Ectodermal cell (in vitro differentiated cells): ENCODE measurements around the gene FFAR3.
"Not testable (repeated sequence)": the region's sequence is repeated elsewhere in the genome, so short reads cannot be mapped to it uniquely, and the experiment has no call there.

Source experiments
- H3K27ac ChIP-seq: 2 replicates; pipeline ENCODE4 v1.7.0; 2013; ENCODE audit warnings: mild to moderate bottlenecking, low read depth, low read length; ENCODE audit not compliant: insufficient read depth, poor library complexity, severe bottlenecking
- H3K27me3 ChIP-seq: 2 replicates; pipeline ENCODE4 v1.7.0; 2013; ENCODE audit warnings: mild to moderate bottlenecking, low read length; ENCODE audit not compliant: insufficient read depth, control insufficient read depth, poor library complexity, severe bottlenecking
- H3K36me3 ChIP-seq: one replicate; pipeline ENCODE4 v1.7.0; 2013; ENCODE audit warnings: low read length; ENCODE audit not compliant: control insufficient read depth, insufficient read depth
- H3K4me1 ChIP-seq: one replicate; pipeline ENCODE4 v1.7.0; 2013; ENCODE audit warnings: low read length; ENCODE audit not compliant: control insufficient read depth, insufficient read depth
- H3K4me3 ChIP-seq: 2 replicates; pipeline ENCODE4 v1.7.0; 2013; ENCODE audit warnings: low read depth, low read length, control low read depth; ENCODE audit not compliant: insufficient read depth
- H3K9me3 ChIP-seq: 2 replicates; pipeline ENCODE4 v1.7.0; 2013; ENCODE audit warnings: mild to moderate bottlenecking, low read length, moderate library complexity; ENCODE audit not compliant: control insufficient read depth
- WGBS, 2 experiments: methylation state at CpG; one replicate each; pipeline ENCODE4 v1.1.7; 2013; ENCODE audit warnings: missing lambda C conversion rate in 2 of 2; 5-methylcytosine and 5-hydroxymethylcytosine counted together

FFAR3 gene

DNA sequence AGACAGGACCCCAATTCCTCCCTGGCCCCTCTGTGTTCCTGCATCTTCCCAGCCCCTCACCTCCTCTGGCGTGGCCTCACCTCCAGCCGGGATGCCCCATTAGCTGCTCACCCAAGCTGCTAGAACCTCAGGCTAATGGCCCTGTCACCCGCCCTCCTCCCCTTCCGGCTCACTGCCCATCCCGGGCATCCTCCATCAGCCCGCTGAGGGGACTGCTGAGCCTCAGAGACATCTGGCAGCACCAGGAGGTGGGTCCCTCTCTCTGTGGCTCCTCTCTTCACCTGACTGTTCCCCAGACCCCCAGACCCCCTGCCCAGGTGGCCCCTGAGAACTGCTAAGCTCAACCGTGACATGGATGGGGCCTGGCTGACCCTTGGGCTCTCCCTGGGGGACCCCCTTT lies 7.7 kb upstream of the FFAR3 start:
- H3K4me3 ChIP-seq: no peak overlapping the region
- no peaks in the 10 kb centered on the region for H3K36me3 ChIP-seq
- H3K9me3 ChIP-seq: no peaks in the 10 kb centered on the region
- no peaks in the 10 kb centered on the region for H3K4me1 ChIP-seq
- 88 to 89% methylated on average over 7 of the region's 7 CpGs for WGBS, 2 experiments
- H3K27ac ChIP-seq: no peak overlapping the region
- H3K27me3 ChIP-seq: peaks cover 31% of the 10 kb centered on the region

DNA sequence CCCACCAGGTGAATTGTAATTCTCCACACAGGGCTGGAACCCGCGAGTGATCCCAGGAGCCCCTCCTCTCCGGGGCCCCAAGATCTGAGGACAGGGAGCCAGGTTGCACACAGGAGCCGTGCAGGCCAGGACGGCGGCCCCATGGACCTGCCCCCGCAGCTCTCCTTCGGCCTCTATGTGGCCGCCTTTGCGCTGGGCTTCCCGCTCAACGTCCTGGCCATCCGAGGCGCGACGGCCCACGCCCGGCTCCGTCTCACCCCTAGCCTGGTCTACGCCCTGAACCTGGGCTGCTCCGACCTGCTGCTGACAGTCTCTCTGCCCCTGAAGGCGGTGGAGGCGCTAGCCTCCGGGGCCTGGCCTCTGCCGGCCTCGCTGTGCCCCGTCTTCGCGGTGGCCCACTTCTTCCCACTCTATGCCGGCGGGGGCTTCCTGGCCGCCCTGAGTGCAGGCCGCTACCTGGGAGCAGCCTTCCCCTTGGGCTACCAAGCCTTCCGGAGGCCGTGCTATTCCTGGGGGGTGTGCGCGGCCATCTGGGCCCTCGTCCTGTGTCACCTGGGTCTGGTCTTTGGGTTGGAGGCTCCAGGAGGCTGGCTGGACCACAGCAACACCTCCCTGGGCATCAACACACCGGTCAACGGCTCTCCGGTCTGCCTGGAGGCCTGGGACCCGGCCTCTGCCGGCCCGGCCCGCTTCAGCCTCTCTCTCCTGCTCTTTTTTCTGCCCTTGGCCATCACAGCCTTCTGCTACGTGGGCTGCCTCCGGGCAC lies 6.7 kb upstream of the FFAR3 start:
- no peaks in the 10 kb centered on the region for H3K4me1 ChIP-seq
- H3K4me3 ChIP-seq: no peak overlapping the region
- no peaks in the 10 kb centered on the region for H3K9me3 ChIP-seq
- H3K27ac ChIP-seq: no peak overlapping the region
- peaks cover 31% of the 10 kb centered on the region for H3K27me3 ChIP-seq
- WGBS, 2 experiments: 95% methylated on average over 47 of the region's 47 CpGs
- no peaks in the 10 kb centered on the region for H3K36me3 ChIP-seq

DNA sequence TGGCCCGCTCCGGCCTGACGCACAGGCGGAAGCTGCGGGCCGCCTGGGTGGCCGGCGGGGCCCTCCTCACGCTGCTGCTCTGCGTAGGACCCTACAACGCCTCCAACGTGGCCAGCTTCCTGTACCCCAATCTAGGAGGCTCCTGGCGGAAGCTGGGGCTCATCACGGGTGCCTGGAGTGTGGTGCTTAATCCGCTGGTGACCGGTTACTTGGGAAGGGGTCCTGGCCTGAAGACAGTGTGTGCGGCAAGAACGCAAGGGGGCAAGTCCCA lies 6.1 kb upstream of the FFAR3 start:
- Histone ChIP-seq H3K9me3 (no peaks in the 10 kb centered on the region), H3K4me1 (no peaks in the 10 kb centered on the region), H3K27me3 (peaks cover 30% of the 10 kb centered on the region), H3K36me3 (no peaks in the 10 kb centered on the region), H3K27ac (no peak overlapping the region), H3K4me3 (no peak overlapping the region)
- WGBS, 2 experiments: 93% methylated on average over 18 of the region's 18 CpGs

DNA sequence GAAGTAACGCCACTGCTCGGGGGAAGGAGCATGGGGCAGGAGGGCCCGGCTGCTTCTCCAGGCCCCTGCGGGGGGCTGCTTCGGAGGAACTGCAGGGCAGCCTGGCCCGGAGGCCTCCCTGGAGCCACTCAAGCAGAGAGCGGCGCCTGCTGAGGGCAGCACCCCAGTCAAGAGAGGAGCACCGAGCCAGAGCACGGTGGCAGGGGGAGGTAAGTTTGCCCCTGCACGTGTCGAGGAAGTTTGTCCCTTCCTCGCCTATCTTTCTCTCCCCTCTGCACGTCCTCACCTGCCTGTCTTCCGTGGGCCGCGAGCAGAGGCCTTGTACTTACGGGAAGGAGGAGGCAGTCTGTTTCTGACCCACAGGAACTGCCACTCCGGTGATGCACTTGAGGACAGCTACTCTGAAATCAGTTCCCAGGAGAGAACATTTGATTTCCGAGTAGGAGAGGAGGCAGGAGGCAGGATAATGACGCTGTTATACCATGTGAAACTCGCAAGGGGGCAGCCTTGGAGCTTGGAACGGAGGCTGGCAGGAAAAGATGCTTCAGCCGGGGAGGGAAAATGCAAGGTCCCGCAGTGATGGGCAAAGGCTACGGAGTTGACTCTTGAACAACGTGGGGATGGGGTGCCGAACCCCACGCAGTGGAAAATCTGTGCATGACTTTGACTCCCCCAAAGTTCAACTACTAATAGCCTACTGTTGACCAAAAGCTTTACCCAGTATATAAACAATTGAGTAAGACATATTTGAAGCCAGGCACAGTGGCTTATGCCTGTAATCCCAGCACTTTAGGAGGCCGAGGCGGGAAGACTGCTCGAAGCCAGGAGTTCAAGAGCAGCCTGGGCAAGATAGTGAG lies 5.6 kb upstream of the FFAR3 start:
- H3K9me3 ChIP-seq: no peaks in the 10 kb centered on the region
- H3K27ac ChIP-seq: no peak overlapping the region
- H3K27me3 ChIP-seq: peaks cover 25% of the 10 kb centered on the region
- H3K4me1 ChIP-seq: no peaks in the 10 kb centered on the region
- no peaks in the 10 kb centered on the region for H3K36me3 ChIP-seq
- H3K4me3 ChIP-seq: no peak overlapping the region
- WGBS, 2 experiments: 46 to 51% methylated on average over 32 of the region's 32 CpGs

DNA sequence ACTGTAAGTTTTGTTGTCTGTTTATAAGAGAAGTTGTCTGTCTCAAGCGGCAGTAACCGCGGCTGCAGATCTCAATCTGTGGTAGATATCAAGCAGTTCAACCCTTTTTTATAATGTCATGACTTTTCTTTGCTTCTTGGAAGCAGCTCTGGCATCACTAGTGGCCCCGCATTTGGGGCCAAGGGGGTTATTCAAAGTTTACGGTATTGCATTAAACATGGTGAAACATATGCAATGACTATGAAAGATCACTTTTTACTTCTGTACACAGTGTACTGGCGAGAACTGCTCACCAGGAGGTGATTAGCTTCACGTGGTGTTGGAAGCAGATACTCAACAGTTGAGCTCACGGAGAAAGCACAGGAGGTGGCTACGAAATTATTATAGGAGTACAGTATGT lies 4.6 kb upstream of the FFAR3 start:
- no peaks in the 10 kb centered on the region for H3K36me3 ChIP-seq
- no peaks in the 10 kb centered on the region for H3K4me1 ChIP-seq
- H3K4me3 ChIP-seq: no peak overlapping the region
- H3K9me3 ChIP-seq: no peaks in the 10 kb centered on the region
- H3K27ac ChIP-seq: no peak overlapping the region
- WGBS, 2 experiments: 94% methylated on average over 8 to 9 of the region's 9 CpGs
- H3K27me3 ChIP-seq: peaks cover 18% of the 10 kb centered on the region

DNA sequence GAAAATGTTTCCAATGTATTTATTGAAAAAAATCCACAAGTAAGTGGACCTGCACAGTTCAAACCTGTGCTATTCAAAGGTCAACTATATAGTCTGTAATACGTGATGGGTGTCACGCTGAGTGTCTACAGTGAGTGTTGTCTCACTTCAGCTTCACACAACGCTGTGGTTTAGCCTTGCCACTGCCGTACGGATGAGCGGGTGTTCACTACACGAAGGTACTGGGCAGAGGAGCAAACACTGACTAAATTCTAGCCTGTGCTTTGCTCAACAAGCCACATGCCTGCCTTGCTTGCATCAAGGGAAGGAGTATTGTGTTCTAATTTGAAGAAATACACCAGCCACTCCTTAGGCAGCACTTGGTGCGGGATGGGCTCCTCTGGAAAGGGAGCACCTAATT lies 3.4 kb upstream of the FFAR3 start:
- WGBS, 2 experiments: 93 to 95% methylated on average over 8 of the region's 8 CpGs
- H3K4me3 ChIP-seq: no peak overlapping the region
- H3K9me3 ChIP-seq: no peaks in the 10 kb centered on the region
- H3K36me3 ChIP-seq: no peaks in the 10 kb centered on the region
- H3K27ac ChIP-seq: no peak overlapping the region
- H3K4me1 ChIP-seq: no peaks in the 10 kb centered on the region
- peaks cover 8% of the 10 kb centered on the region for H3K27me3 ChIP-seq

DNA sequence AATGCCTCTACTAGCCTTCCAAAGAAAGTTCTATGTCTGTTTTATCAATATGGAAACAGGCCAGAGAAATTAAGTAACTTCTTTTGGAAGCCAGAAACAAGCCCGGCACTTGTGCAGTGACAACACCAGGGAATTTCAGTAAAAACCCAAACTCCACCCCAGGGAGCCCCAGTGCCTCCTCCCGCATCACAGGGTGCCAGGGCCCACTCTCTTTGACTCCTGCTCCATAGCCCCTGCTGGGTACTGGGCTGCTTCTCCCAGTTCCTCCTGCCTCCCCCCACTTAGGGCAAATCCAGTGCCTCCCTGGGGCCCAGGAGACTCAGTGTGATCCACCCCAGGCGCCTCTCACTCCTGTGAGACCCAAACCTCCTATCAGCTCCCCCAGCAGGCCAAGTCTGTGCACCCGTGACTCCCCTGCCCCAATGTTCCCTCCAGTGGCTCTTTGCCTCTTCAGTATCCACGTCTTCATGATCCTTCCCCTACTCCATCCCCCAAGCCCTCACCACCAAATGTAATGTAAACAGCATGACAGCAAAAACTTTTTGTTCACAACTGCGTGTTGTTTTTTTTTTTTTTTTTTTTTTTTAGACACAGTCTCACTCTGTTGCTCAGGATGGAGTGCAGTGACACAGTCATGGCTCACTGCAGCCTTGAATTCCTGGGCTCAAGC lies 2.3 kb upstream of the FFAR3 start:
- Histone ChIP-seq H3K27ac (no peak overlapping the region), H3K4me3 (no peak overlapping the region), H3K27me3 (peaks cover 5% of the 10 kb centered on the region), H3K9me3 (no peaks in the 10 kb centered on the region), H3K4me1 (no peaks in the 10 kb centered on the region), H3K36me3 (no peaks in the 10 kb centered on the region)
- 72 to 77% methylated on average over 6 of the region's 6 CpGs for WGBS, 2 experiments

DNA sequence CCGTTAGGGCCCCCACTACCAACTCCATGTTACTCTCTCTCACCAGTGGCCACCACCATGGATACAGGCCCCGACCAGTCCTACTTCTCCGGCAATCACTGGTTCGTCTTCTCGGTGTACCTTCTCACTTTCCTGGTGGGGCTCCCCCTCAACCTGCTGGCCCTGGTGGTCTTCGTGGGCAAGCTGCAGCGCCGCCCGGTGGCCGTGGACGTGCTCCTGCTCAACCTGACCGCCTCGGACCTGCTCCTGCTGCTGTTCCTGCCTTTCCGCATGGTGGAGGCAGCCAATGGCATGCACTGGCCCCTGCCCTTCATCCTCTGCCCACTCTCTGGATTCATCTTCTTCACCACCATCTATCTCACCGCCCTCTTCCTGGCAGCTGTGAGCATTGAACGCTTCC lies 574 bp downstream of the FFAR3 start:
- WGBS, 2 experiments: 74 to 84% methylated on average over 7 to 8 of the region's 16 CpGs
- not testable (repeated sequence) for H3K36me3 ChIP-seq

DNA sequence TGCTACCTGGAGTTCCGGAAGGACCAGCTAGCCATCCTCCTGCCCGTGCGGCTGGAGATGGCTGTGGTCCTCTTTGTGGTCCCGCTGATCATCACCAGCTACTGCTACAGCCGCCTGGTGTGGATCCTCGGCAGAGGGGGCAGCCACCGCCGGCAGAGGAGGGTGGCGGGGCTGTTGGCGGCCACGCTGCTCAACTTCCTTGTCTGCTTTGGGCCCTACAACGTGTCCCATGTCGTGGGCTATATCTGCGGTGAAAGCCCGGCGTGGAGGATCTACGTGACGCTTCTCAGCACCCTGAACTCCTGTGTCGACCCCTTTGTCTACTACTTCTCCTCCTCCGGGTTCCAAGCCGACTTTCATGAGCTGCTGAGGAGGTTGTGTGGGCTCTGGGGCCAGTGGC lies 1.1 kb downstream of the FFAR3 start:
- H3K9me3 ChIP-seq, H3K27ac ChIP-seq, H3K4me1 ChIP-seq, H3K27me3 ChIP-seq, H3K36me3 ChIP-seq, H3K4me3 ChIP-seq: not testable (repeated sequence)
- 91 to 95% methylated on average over 18 of the region's 21 CpGs for WGBS, 2 experiments

More for the DNA sequence above, 574 bp downstream of the FFAR3 start:
- not testable (repeated sequence) for H3K27ac ChIP-seq, H3K4me1 ChIP-seq, H3K4me3 ChIP-seq, H3K9me3 ChIP-seq, H3K27me3 ChIP-seq

DNA sequence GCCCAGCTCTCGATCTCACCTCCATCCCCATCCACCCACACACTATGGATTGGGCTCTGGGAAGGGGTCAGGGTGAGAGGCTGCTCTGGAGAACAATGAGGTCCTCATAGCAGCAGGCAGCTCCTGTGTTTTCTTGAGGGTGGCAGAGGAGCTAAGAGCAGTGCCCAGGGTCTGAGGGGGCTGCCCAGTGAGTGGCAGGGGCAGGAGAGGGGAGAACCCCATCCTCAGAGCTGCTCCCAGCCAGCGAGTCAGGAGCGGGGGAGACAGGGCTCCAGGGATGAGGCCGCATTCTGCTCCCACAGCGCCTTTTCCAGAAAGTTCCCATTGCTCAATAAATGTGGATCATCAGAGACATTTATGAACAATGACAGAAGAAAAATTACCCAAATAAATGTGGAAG lies 1.8 kb downstream of the FFAR3 start:
- H3K27me3 ChIP-seq, H3K4me1 ChIP-seq, H3K27ac ChIP-seq, H3K36me3 ChIP-seq, H3K4me3 ChIP-seq, H3K9me3 ChIP-seq: not testable (repeated sequence)
- WGBS, 2 experiments: no CpG with 5 or more reads among the region's 5 CpGs
